Mononuclear cell (primary cell): Measurements from ENCODE around the gene SMIM5. TPM values are rescaled to one million over a fixed set of nuclear protein-coding genes. Genes with fewer than 3 reads are reported as not detected.

ENCODE experiments used
- H3K27me3 ChIP-seq: 2 replicates; pipeline ENCODE4 v1.6.0; 2011; ENCODE audit warnings: low read length, control low read depth; ENCODE audit not compliant: insufficient read depth
- H3K4me1 ChIP-seq: 2 replicates; pipeline ENCODE4 v1.5.1; 2011; ENCODE audit warnings: mild to moderate bottlenecking, low read length, control low read depth; ENCODE audit not compliant: insufficient read depth
- H3K4me3 ChIP-seq: 2 replicates; pipeline ENCODE4 v1.5.1; 2011; ENCODE audit warnings: mild to moderate bottlenecking, low read length, moderate library complexity
- H3K9me3 ChIP-seq: 2 replicates; pipeline ENCODE4 v1.5.1; 2011; ENCODE audit warnings: low read depth, mild to moderate bottlenecking, control low read depth, low read length
- total RNA-seq: library from RNA; depleted of rRNA; stranded (reverse); fragments of >200 nt; gene quantifications from one replicate; pipeline ENCODE4 v1.2.3, GENCODE V29; 2012

The SMIM5 gene
- total RNA-seq, 1 donor = 3.6 TPM

- peaks cover 30% of the 10 kb centered on the region for H3K4me1 ChIP-seq
- H3K27me3 ChIP-seq = no peaks in the 10 kb centered on the region
- no peaks in the 10 kb centered on the region for H3K9me3 ChIP-seq
- no peak overlapping the region for H3K4me3 ChIP-seq
Observed at GRCh38 chr17:75650874-75651273, 17.6 kb downstream of the SMIM5 start.

GRCh38 chr17:75652341-75652740 is 19.1 kb downstream of the SMIM5 start:
- Histone ChIP-seq H3K27me3 (no peaks in the 10 kb centered on the region), H3K4me3 (no peak overlapping the region), H3K9me3 (no peaks in the 10 kb centered on the region), H3K4me1 (peaks cover 22% of the 10 kb centered on the region)

- no peaks in the 10 kb centered on the region for H3K27me3 ChIP-seq
- no peaks in the 10 kb centered on the region for H3K9me3 ChIP-seq
- H3K4me3 ChIP-seq = no peak overlapping the region
- peaks cover 22% of the 10 kb centered on the region for H3K4me1 ChIP-seq
Observed at GRCh38 chr17:75652934-75653549, 19.8 kb downstream of the SMIM5 start.

- Histone ChIP-seq H3K4me3 (no peak overlapping the region), H3K9me3 (no peaks in the 10 kb centered on the region), H3K27me3 (no peaks in the 10 kb centered on the region), H3K4me1 (peaks cover 22% of the 10 kb centered on the region)
Observed at GRCh38 chr17:75654176-75654575, 20.9 kb downstream of the SMIM5 start.

GRCh38 chr17:75658237-75658636 is 25.0 kb downstream of the SMIM5 start:
- Histone ChIP-seq H3K27me3 (no peaks in the 10 kb centered on the region), H3K4me3 (no peak overlapping the region), H3K4me1 (peaks cover 15% of the 10 kb centered on the region)

GRCh38 chr17:75661531-75661930 is 28.3 kb downstream of the SMIM5 start:
- H3K9me3 ChIP-seq = no peaks in the 10 kb centered on the region
- peaks cover 19% of the 10 kb centered on the region for H3K4me1 ChIP-seq
- no peaks in the 10 kb centered on the region for H3K27me3 ChIP-seq
- no peak overlapping the region for H3K4me3 ChIP-seq

More at GRCh38 chr17:75658237-75658636, 25.0 kb downstream of the SMIM5 start:
- H3K9me3 ChIP-seq = no peaks in the 10 kb centered on the region

- H3K9me3 ChIP-seq = no peaks in the 10 kb centered on the region
- peaks cover 22% of the 10 kb centered on the region for H3K4me1 ChIP-seq
- H3K4me3 ChIP-seq = no peak overlapping the region
- H3K27me3 ChIP-seq = no peaks in the 10 kb centered on the region
Observed at GRCh38 chr17:75662511-75662910, 29.3 kb downstream of the SMIM5 start.

GRCh38 chr17:75664099-75664549 is 30.9 kb downstream of the SMIM5 start:
- no peaks in the 10 kb centered on the region for H3K27me3 ChIP-seq
- no peaks in the 10 kb centered on the region for H3K9me3 ChIP-seq
- H3K4me3 ChIP-seq = no peak overlapping the region
- peaks cover 33% of the 10 kb centered on the region for H3K4me1 ChIP-seq

- Histone ChIP-seq H3K9me3 (no peaks in the 10 kb centered on the region), H3K4me3 (no peak overlapping the region), H3K4me1 (peaks cover 33% of the 10 kb centered on the region), H3K27me3 (no peaks in the 10 kb centered on the region)
Observed at GRCh38 chr17:75665981-75666380, 32.7 kb downstream of the SMIM5 start.

- Histone ChIP-seq H3K4me1 (peaks cover 33% of the 10 kb centered on the region), H3K27me3 (no peaks in the 10 kb centered on the region), H3K4me3 (peak within 1 kb of the TSS; percentile 90), H3K9me3 (no peaks in the 10 kb centered on the region)
Observed at GRCh38 chr17:75666959-75667790, 33.9 kb downstream of the SMIM5 start, which contains the start of the genes RECQL5 and SAP30BP. RECQL5 (minus strand) TSS chr17:75667154; CDS start chr17:75666557, 597 bp downstream. SAP30BP (plus strand) TSS chr17:75667338; CDS start chr17:75667373, 35 bp downstream.

- Histone ChIP-seq H3K27me3 (no peaks in the 10 kb centered on the region), H3K4me1 (peaks cover 33% of the 10 kb centered on the region), H3K9me3 (no peaks in the 10 kb centered on the region), H3K4me3 (peak overlapping the region; percentile 90)
Observed at GRCh38 chr17:75667825-75668224, 34.6 kb downstream of the SMIM5 start.

- Histone ChIP-seq H3K9me3 (no peaks in the 10 kb centered on the region), H3K27me3 (no peaks in the 10 kb centered on the region), H3K4me3 (no peak overlapping the region)
Observed at GRCh38 chr17:75668489-75668888, 35.3 kb downstream of the SMIM5 start.

GRCh38 chr17:75670868-75671267 is 37.6 kb downstream of the SMIM5 start:
- Histone ChIP-seq H3K9me3 (no peaks in the 10 kb centered on the region), H3K27me3 (no peaks in the 10 kb centered on the region), H3K4me1 (peaks cover 25% of the 10 kb centered on the region), H3K4me3 (no peak overlapping the region)

More at GRCh38 chr17:75668489-75668888, 35.3 kb downstream of the SMIM5 start:
- peaks cover 31% of the 10 kb centered on the region for H3K4me1 ChIP-seq

- no peaks in the 10 kb centered on the region for H3K27me3 ChIP-seq
- no peaks in the 10 kb centered on the region for H3K9me3 ChIP-seq
- no peak overlapping the region for H3K4me3 ChIP-seq
- peaks cover 15% of the 10 kb centered on the region for H3K4me1 ChIP-seq
Observed at GRCh38 chr17:75672011-75672410, 38.8 kb downstream of the SMIM5 start.

- Histone ChIP-seq H3K9me3 (no peaks in the 10 kb centered on the region), H3K27me3 (no peaks in the 10 kb centered on the region), H3K4me3 (no peak overlapping the region), H3K4me1 (peaks cover 5% of the 10 kb centered on the region)
Observed at GRCh38 chr17:75673487-75673886, 40.3 kb downstream of the SMIM5 start.
